ENCODE measurements around the gene TLK1.
"Not testable (repeated sequence)": the region's sequence is repeated elsewhere in the genome, so short reads cannot be mapped to it uniquely, and the experiment has no call there.

TLK1 gene

GRCh38 chr2:171083451-171083850 lies 77.2 kb downstream of the TLK1 start:
- no peak for TF ChIP-seq CTCF (conservative IDR thresholded peaks at IDR 0.05)
- no peak overlapping the region for H3K27ac ChIP-seq

GRCh38 chr2:171081649-171082111 lies 79.0 kb downstream of the TLK1 start:
- no peak overlapping the region for H3K27ac ChIP-seq
- no peak for TF ChIP-seq CTCF (conservative IDR thresholded peaks at IDR 0.05)

GRCh38 chr2:171080607-171081006 lies 80.1 kb downstream of the TLK1 start:
- no peak overlapping the region for H3K27ac ChIP-seq
- TF ChIP-seq CTCF (conservative IDR thresholded peaks at IDR 0.05), result no peak

GRCh38 chr2:171076422-171076821 lies 84.3 kb downstream of the TLK1 start:
- not testable (repeated sequence) for H3K27ac ChIP-seq

GRCh38 chr2:171072164-171072563 lies 88.5 kb downstream of the TLK1 start:
- no peak for TF ChIP-seq CTCF (conservative IDR thresholded peaks at IDR 0.05)
- H3K27ac ChIP-seq, result no peak overlapping the region

GRCh38 chr2:171069286-171069956 lies 91.3 kb downstream of the TLK1 start:
- TF ChIP-seq CTCF (conservative IDR thresholded peaks at IDR 0.05), result no peak
- no peak overlapping the region for H3K27ac ChIP-seq

- H3K27ac ChIP-seq, result no peak overlapping the region
- no peak for TF ChIP-seq CTCF (conservative IDR thresholded peaks at IDR 0.05)
Measured at GRCh38 chr2:171066110-171066509, 94.6 kb downstream of the TLK1 start.

- H3K27ac ChIP-seq, result no peak overlapping the region
- TF ChIP-seq CTCF (conservative IDR thresholded peaks at IDR 0.05), result no peak
Measured at GRCh38 chr2:171057575-171057974, 103.1 kb downstream of the TLK1 start.
